Measurements from ENCODE around the gene TRIM21. TPM values are rescaled to one million over a fixed set of nuclear protein-coding genes. Genes with fewer than 3 reads are reported as not detected.

TRIM21 gene
- total RNA-seq, 1 donor from 2014 or later = 23.0 TPM

Other genes starting within 250 kb of the TRIM21 start
- not detected for gene OR52B4, start 25.3 kb downstream of the TRIM21 start, total RNA-seq
- not detected for gene OR52K2, start 55.6 kb upstream of the TRIM21 start, total RNA-seq
- gene OR52K1, start 88.9 kb upstream of the TRIM21 start, total RNA-seq = not detected
- not detected for gene OR52M1, start 151.5 kb upstream of the TRIM21 start, total RNA-seq
- not detected for gene OR52I2, start 188.0 kb upstream of the TRIM21 start, total RNA-seq
- not detected for gene OR52I1, start 200.3 kb upstream of the TRIM21 start, total RNA-seq
- 28.9 TPM for gene TRIM68, start 214.5 kb upstream of the TRIM21 start, total RNA-seq
- not detected for gene OR51D1, start 243.8 kb upstream of the TRIM21 start, total RNA-seq

Data from ureter (tissue), 1 donor.